Mesenchymal stem cell (in vitro differentiated cells and primary cell): Measurements from ENCODE around the gene ST8SIA2.

Source experiments
- DNase-seq: peaks from one replicate; pipeline ENCODE4 v3.0.0-alpha.2; 2013
- H2AFZ ChIP-seq: one replicate; pipeline ENCODE4 v1.6.1; 2013; ENCODE audit warnings: low read depth, mild to moderate bottlenecking, control low read depth, inconsistent platforms, low read length, moderate library complexity
- H2AK5ac ChIP-seq: 2 replicates; pipeline ENCODE4 v1.6.1; 2013; ENCODE audit warnings: low read length, moderate library complexity, mild to moderate bottlenecking, inconsistent platforms; ENCODE audit not compliant: severe bottlenecking
- H2BK120ac ChIP-seq: one replicate; pipeline ENCODE4 v1.6.1; 2013; ENCODE audit warnings: low read depth, mild to moderate bottlenecking, inconsistent platforms, low read length, moderate library complexity
- H2BK12ac ChIP-seq, 2 experiments: one replicate each; pipeline ENCODE4 v1.6.1; 2013; ENCODE audit warnings: inconsistent platforms in 2 of 2, low read length in 2 of 2, mild to moderate bottlenecking in 2 of 2, moderate library complexity in 2 of 2, control low read depth in 1 of 2
- H2BK15ac ChIP-seq: one replicate; pipeline ENCODE4 v1.6.1; 2013; ENCODE audit warnings: mild to moderate bottlenecking, low read depth, inconsistent platforms; ENCODE audit not compliant: poor library complexity, severe bottlenecking
- H2BK5ac ChIP-seq: 2 replicates; pipeline ENCODE4 v1.6.1; 2013; ENCODE audit warnings: low read depth, mild to moderate bottlenecking, low read length, control low read depth, inconsistent platforms; ENCODE audit not compliant: poor library complexity, severe bottlenecking
- H3K14ac ChIP-seq, 2 experiments: one replicate each; pipeline ENCODE4 v1.6.1; 2013; ENCODE audit warnings: inconsistent platforms in 2 of 2, low read length in 2 of 2, control low read depth in 1 of 2, mild to moderate bottlenecking in 1 of 2, moderate library complexity in 1 of 2
- H3K18ac ChIP-seq, 2 experiments: one replicate each; pipeline ENCODE4 v1.6.1; 2013; ENCODE audit warnings: inconsistent platforms in 2 of 2, low read length in 2 of 2, control low read depth in 1 of 2, low read depth in 1 of 2, mild to moderate bottlenecking in 1 of 2
- H3K23ac ChIP-seq, 2 experiments: one replicate each; pipeline ENCODE4 v1.6.1; 2013; ENCODE audit warnings: inconsistent platforms in 2 of 2, low read length in 2 of 2, mild to moderate bottlenecking in 2 of 2, moderate library complexity in 2 of 2, control low read depth in 1 of 2
- H3K27ac ChIP-seq: 2 replicates; pipeline ENCODE4 v1.5.1; 2013; ENCODE audit warnings: mild to moderate bottlenecking, moderate library complexity, low read length, control low read depth, inconsistent platforms; ENCODE audit not compliant: poor library complexity, severe bottlenecking
- H3K27me3 ChIP-seq, 2 experiments: 2 replicates each; pipeline versions ENCODE4 v1.6.1 to v1.7.0; 2013; ENCODE audit warnings: low read length in 2 of 2, mild to moderate bottlenecking in 2 of 2, moderate library complexity in 2 of 2, control low read depth in 1 of 2, inconsistent platforms in 1 of 2; ENCODE audit not compliant: control insufficient read depth in 1 of 2, insufficient read depth in 1 of 2
- H3K36me3 ChIP-seq, 2 experiments: 2 replicates each; pipeline versions ENCODE4 v1.6.1 to v1.7.0; 2013; ENCODE audit warnings: low read length in 2 of 2, control low read depth in 1 of 2, inconsistent platforms in 1 of 2, low read depth in 1 of 2, mild to moderate bottlenecking in 1 of 2; ENCODE audit not compliant: insufficient read depth in 2 of 2, control insufficient read depth in 1 of 2
- H3K4ac ChIP-seq, 2 experiments: one replicate each; pipeline ENCODE4 v1.6.1; 2013; ENCODE audit warnings: inconsistent platforms in 2 of 2, low read length in 2 of 2, mild to moderate bottlenecking in 2 of 2, moderate library complexity in 2 of 2, control low read depth in 1 of 2, low read depth in 1 of 2
- H3K4me1 ChIP-seq: 2 replicates; pipeline ENCODE4 v1.6.1; 2013; ENCODE audit warnings: low read depth, low read length, control low read depth; ENCODE audit not compliant: control insufficient read depth, insufficient read depth
- H3K4me2 ChIP-seq: 2 replicates; pipeline ENCODE4 v1.6.1; 2013; ENCODE audit warnings: low read length, mild to moderate bottlenecking, inconsistent platforms; ENCODE audit not compliant: poor library complexity, severe bottlenecking
- H3K4me3 ChIP-seq, 2 experiments: 2 replicates each; pipeline versions ENCODE4 v1.5.1 to v1.7.0; 2013; ENCODE audit warnings: low read length in 2 of 2, mild to moderate bottlenecking in 2 of 2, control low read depth in 1 of 2, low read depth in 1 of 2; ENCODE audit not compliant: insufficient read depth in 1 of 2
- H3K79me1 ChIP-seq: replicated peaks from 2 replicates; pipeline ENCODE4 v1.6.1; 2013; ENCODE audit warnings: mild to moderate bottlenecking, control low read depth, low read length, inconsistent platforms; ENCODE audit not compliant: poor library complexity, severe bottlenecking
- H3K9ac ChIP-seq: 2 replicates; pipeline ENCODE4 v1.7.0; 2013; ENCODE audit warnings: mild to moderate bottlenecking, low read length, moderate library complexity
- H3K9me3 ChIP-seq: 2 replicates; pipeline ENCODE4 v1.7.0; 2013; ENCODE audit warnings: mild to moderate bottlenecking, low read length; ENCODE audit not compliant: control insufficient read depth
- H4K8ac ChIP-seq: one replicate; pipeline ENCODE4 v1.6.1; 2013; ENCODE audit warnings: inconsistent platforms, mild to moderate bottlenecking, low read length, moderate library complexity
- H4K91ac ChIP-seq: one replicate; pipeline ENCODE4 v1.6.1; 2013; ENCODE audit warnings: mild to moderate bottlenecking, low read length, inconsistent platforms
- WGBS: methylation state at CpG from one replicate; pipeline ENCODE4 v1.1.7; 2013; ENCODE audit warnings: mixed read lengths; 5-methylcytosine and 5-hydroxymethylcytosine counted together

The ST8SIA2 gene

DNA sequence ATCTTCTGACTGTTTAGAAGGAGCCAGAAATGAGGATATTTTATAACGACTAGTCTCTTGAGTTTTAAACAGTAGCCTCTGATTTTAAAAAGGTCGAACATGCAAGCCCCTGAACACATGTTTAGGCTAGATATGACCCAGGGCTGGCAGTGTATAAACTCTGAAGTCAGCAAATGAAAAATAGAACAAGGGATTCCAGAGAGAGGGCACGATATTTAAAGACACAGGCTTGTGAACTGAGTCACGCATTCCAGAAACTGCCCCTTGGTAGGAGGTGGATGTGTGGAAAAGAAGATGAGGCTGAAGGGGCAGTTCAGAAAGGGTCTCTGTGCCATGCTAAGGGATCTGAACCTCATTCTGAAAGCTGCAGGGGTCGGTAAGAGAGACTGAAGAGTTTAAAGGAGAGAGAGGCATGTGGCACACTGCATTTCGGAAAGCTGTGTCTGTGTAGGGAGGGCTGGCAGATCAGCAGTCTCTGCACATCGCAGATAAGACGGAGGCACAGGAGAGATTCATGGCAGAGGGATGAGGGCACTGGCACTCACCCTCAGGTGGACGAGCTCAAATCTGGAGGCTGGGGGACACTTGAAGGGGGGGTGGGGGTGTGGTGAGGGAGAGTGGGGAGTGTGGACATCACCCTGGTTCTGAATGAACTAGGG is 22.1 kb downstream of the ST8SIA2 start:
- no peak overlapping the region for H2BK5ac ChIP-seq
- H3K27ac ChIP-seq, result no peak overlapping the region
- H3K9me3 ChIP-seq, result no peaks in the 10 kb centered on the region
- H2AFZ ChIP-seq, result no peak overlapping the region
- H3K79me1 ChIP-seq, result no peaks in the 10 kb centered on the region
- H3K23ac ChIP-seq, result no peak overlapping the region
- H2BK120ac ChIP-seq, result no peak overlapping the region
- H3K27me3 ChIP-seq, result peaks cover 0 to 46% of the 10 kb centered on the region in 2 experiments
- peak overlapping the region; percentile 40 for H3K4me2 ChIP-seq
- no peak overlapping the region for H3K4me3 ChIP-seq
- no peak overlapping the region for H2BK12ac ChIP-seq
- no peak overlapping the region for H4K8ac ChIP-seq
- no peak overlapping the region for H2BK15ac ChIP-seq
- no peak overlapping the region for H3K18ac ChIP-seq
- H3K36me3 ChIP-seq, result no peaks in the 10 kb centered on the region
- no peak overlapping the region for H3K14ac ChIP-seq
- H3K4ac ChIP-seq, result no peak overlapping the region
- no peaks in the 10 kb centered on the region for H3K4me1 ChIP-seq
- WGBS, result 64% methylated on average over 9 of the region's 9 CpGs
- no peak overlapping the region for H4K91ac ChIP-seq
- no peak for DNase-seq
- H3K9ac ChIP-seq, result no peak overlapping the region
- H2AK5ac ChIP-seq, result no peak overlapping the region

DNA sequence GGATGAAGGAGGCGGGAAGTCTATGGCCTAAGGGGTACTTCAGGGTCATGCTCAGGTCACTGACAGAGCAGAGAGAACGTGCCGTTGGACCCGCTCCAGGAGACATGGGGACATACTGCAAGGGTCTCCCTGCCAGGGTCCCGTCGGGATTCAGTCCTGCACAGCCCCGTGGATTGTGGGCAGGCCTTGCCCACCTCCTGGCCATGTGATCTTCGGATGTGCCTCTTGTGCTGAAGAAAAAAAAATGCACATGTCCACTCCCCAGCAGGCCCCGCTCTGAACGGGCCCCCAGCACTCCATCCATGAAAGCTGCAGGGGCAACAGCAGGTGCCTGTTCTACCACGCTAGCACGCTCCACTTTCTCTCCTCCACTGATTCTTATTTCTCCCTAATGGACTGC is 22.9 kb downstream of the ST8SIA2 start:
- H3K4me3 ChIP-seq, result no peak overlapping the region
- no peak overlapping the region for H3K18ac ChIP-seq
- H3K23ac ChIP-seq, result no peak overlapping the region
- H3K27ac ChIP-seq, result no peak overlapping the region
- H3K9me3 ChIP-seq, result no peaks in the 10 kb centered on the region
- H3K14ac ChIP-seq, result no peak overlapping the region
- no peak overlapping the region for H2BK12ac ChIP-seq
- no peak overlapping the region for H4K8ac ChIP-seq
- H3K79me1 ChIP-seq, result no peaks in the 10 kb centered on the region
- H3K9ac ChIP-seq, result no peak overlapping the region
- no peak overlapping the region for H3K4me2 ChIP-seq
- H2BK15ac ChIP-seq, result no peak overlapping the region
- no peak for DNase-seq
- H4K91ac ChIP-seq, result no peak overlapping the region
- peaks cover 0 to 47% of the 10 kb centered on the region in 2 experiments for H3K27me3 ChIP-seq
- no peaks in the 10 kb centered on the region for H3K36me3 ChIP-seq
- no peak overlapping the region for H2AFZ ChIP-seq
- no peak overlapping the region for H2BK5ac ChIP-seq
- no peak overlapping the region for H2AK5ac ChIP-seq
- H3K4me1 ChIP-seq, result no peaks in the 10 kb centered on the region
- no peak overlapping the region for H3K4ac ChIP-seq
- WGBS, result 93% methylated on average over 12 of the region's 12 CpGs
- no peak overlapping the region for H2BK120ac ChIP-seq

DNA sequence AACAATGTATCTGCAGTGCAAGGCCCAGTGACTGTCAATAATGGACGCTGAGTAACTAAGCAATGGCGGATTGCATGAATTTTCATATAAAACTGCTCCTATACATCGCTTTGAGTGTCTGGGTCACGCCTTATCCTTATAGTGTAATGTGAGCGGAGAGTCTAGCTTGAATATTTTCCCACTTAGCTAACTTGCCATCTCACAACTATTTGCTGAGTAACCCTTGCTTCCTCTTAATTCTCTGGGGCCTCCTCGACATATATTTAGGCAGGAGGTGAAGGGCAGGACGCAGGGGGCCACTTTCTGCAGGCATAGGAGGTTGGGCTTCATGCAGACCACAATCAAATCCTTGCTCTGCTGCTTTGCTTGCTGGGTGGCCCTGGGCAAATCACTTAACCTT is 24.0 kb downstream of the ST8SIA2 start:
- Histone ChIP-seq H2AK5ac (no peak overlapping the region), H3K4me3 (no peak overlapping the region), H3K27ac (no peak overlapping the region), H3K4ac (no peak overlapping the region), H2BK120ac (no peak overlapping the region), H4K8ac (no peak overlapping the region), H2BK15ac (no peak overlapping the region), H3K18ac (no peak overlapping the region), H4K91ac (no peak overlapping the region), H3K27me3 (peaks cover 0 to 37% of the 10 kb centered on the region in 2 experiments), H3K9ac (no peak overlapping the region), H3K4me1 (no peaks in the 10 kb centered on the region), H2BK5ac (no peak overlapping the region), H3K36me3 (no peaks in the 10 kb centered on the region), H2AFZ (no peak overlapping the region), H3K9me3 (no peaks in the 10 kb centered on the region), H3K23ac (no peak overlapping the region), H3K14ac (no peak overlapping the region), H2BK12ac (no peak overlapping the region), H3K4me2 (no peak overlapping the region), H3K79me1 (no peaks in the 10 kb centered on the region)
- 25% methylated on average over 7 of the region's 7 CpGs for WGBS
- no peak for DNase-seq

- Histone ChIP-seq H3K23ac (no peak overlapping the region), H3K9ac (no peak overlapping the region), H3K79me1 (no peaks in the 10 kb centered on the region), H4K91ac (no peak overlapping the region), H2AFZ (no peak overlapping the region), H4K8ac (no peak overlapping the region), H3K27me3 (peaks cover 0 to 40% of the 10 kb centered on the region in 2 experiments), H3K14ac (no peak overlapping the region), H2BK15ac (no peak overlapping the region), H3K36me3 (no peaks in the 10 kb centered on the region), H2BK120ac (no peak overlapping the region), H2BK5ac (no peak overlapping the region), H3K18ac (no peak overlapping the region), H3K4me2 (no peak overlapping the region), H3K27ac (no peak overlapping the region), H3K4ac (peak overlapping the region in 1 of 2 experiments; percentile 30), H3K9me3 (no peaks in the 10 kb centered on the region), H2AK5ac (no peak overlapping the region), H2BK12ac (peak overlapping the region in 1 of 2 experiments; percentile 35), H3K4me3 (no peak overlapping the region), H3K4me1 (no peaks in the 10 kb centered on the region)
- no peak for DNase-seq
- 83% methylated on average over 7 of the region's 7 CpGs for WGBS
Observed at GRCh38 chr15:92418864-92419263, 25.2 kb downstream of the ST8SIA2 start.
